Fibroblast of lung (primary cell): Measurements from ENCODE around the gene PSMG3. TPM values are rescaled to one million over a fixed set of nuclear protein-coding genes. Genes with fewer than 3 reads are reported as not detected.

Experiments used
- polyA plus RNA-seq, 2 donors: library from polyadenylated mRNA; depleted of rRNA in 1 of 2; stranded (reverse) in 1 of 2; unstranded in 1 of 2; fragments of >200 nt; gene quantifications; 2 replicates each; pipeline ENCODE4 v1.2.1, GENCODE V29; 2011 to 2012; ENCODE audit warnings: missing spikeins in 1 of 2
- total RNA-seq: library from RNA; depleted of rRNA; stranded (reverse); fragments of >200 nt; gene quantifications from 2 replicates; pipeline ENCODE4 v1.2.1, GENCODE V29; 2014

The PSMG3 gene
- total and polyA plus RNA-seq, 2 donors (not counting 1 experiment from before 2014, with no cell fraction given), result 19.3 to 24.6 TPM

Other genes starting within 250 kb of the PSMG3 start
- 48.0 and 60.1 TPM in 2 replicates for gene MICALL2, start 110.6 kb downstream of the PSMG3 start, total RNA-seq
- 11.0 and 11.7 TPM in 2 replicates for gene MICALL2, start 110.6 kb downstream of the PSMG3 start, polyA plus RNA-seq
- gene INTS1, start 65.6 kb downstream of the PSMG3 start, total RNA-seq, result 22.9 and 35.5 TPM in 2 replicates
- 7.1 and 16.2 TPM in 2 replicates for gene INTS1, start 65.6 kb downstream of the PSMG3 start, polyA plus RNA-seq
- gene MAFK, start 39.3 kb downstream of the PSMG3 start, total RNA-seq, result 14.6 and 18.0 TPM in 2 replicates
- gene MAFK, start 39.3 kb downstream of the PSMG3 start, polyA plus RNA-seq, result 3.2 TPM in 2 replicates
- gene TMEM184A, start 13.8 kb downstream of the PSMG3 start, total RNA-seq, result under 0.01 TPM in 2 replicates
- 0.05 and 0.10 TPM in 2 replicates for gene TMEM184A, start 13.8 kb downstream of the PSMG3 start, polyA plus RNA-seq
- 0.33 and 0.51 TPM in 2 replicates for gene ELFN1, start 100.2 kb upstream of the PSMG3 start, total RNA-seq
- 0.16 and 0.26 TPM in 2 replicates for gene ELFN1, start 100.2 kb upstream of the PSMG3 start, polyA plus RNA-seq